A673 (cell line): ENCODE data around the gene LENG1. TPM values are rescaled to one million over a fixed set of nuclear protein-coding genes. Genes with fewer than 3 reads are reported as not detected.

ENCODE experiments used
- BruUV-seq: library from RNA; stranded (reverse); fragments of 400-500 nt; replicated peaks from 2 replicates; lab custom pipeline; 2021; lab: Mats Ljungman, UMichigan
- CTCF ChIA-PET: fragments of 300-600 bp; sonication (Branson Sonifier 250); formaldehyde crosslinking; loops from one replicate; lab custom pipeline; 2022; ENCODE audit warnings: antibody characterized with exemption; lab: Charles Lee
- POLR2A ChIA-PET: fragments of 300-600 bp; sonication (Branson Sonifier 250); formaldehyde crosslinking; loops from one replicate; lab custom pipeline; 2022; ENCODE audit warnings: antibody characterized with exemption; ENCODE audit not compliant: low non-redundant PET; lab: Charles Lee
- DNase-seq: peaks from one replicate; pipeline ENCODE4 v3.0.0-alpha.2; 2015; ENCODE audit warnings: low spot score
- H3K27ac ChIP-seq: fragments of 200-600 bp; sonication (generic); 2 replicates; pipeline ENCODE4 v1.5.1; 2016; ENCODE audit warnings: mixed run types, low read depth, mild to moderate bottlenecking, mixed read lengths, antibody characterized with exemption, low read length; ENCODE audit not compliant: poor library complexity, severe bottlenecking
- H3K27me3 ChIP-seq: fragments of 200-600 bp; sonication (generic); replicated peaks from 2 replicates; pipeline ENCODE4 v1.6.1; 2017; ENCODE audit warnings: mixed run types, low read depth, mild to moderate bottlenecking, mixed read lengths, antibody characterized with exemption, low read length; ENCODE audit not compliant: insufficient read depth, poor library complexity
- H3K36me3 ChIP-seq: fragments of 200-600 bp; sonication (generic); 2 replicates; pipeline ENCODE4 v1.6.1; 2016; ENCODE audit warnings: mixed run types, mild to moderate bottlenecking, mixed read lengths, antibody characterized with exemption, low read length; ENCODE audit not compliant: insufficient read depth, poor library complexity, severe bottlenecking
- H3K4me1 ChIP-seq: fragments of 200-600 bp; sonication (generic); 2 replicates; pipeline ENCODE4 v1.6.1; 2017; ENCODE audit warnings: mixed run types, mild to moderate bottlenecking, mixed read lengths, antibody characterized with exemption, low read length; ENCODE audit not compliant: insufficient read depth, poor library complexity, severe bottlenecking
- H3K4me3 ChIP-seq: fragments of 200-600 bp; sonication (generic); 2 replicates; pipeline ENCODE4 v1.5.1; 2016; ENCODE audit warnings: low read depth, mixed run types, mild to moderate bottlenecking, mixed read lengths, low read length; ENCODE audit not compliant: poor library complexity, severe bottlenecking
- H3K9me3 ChIP-seq: fragments of 200-600 bp; sonication (generic); 2 replicates; pipeline ENCODE4 v1.6.1; 2016; ENCODE audit warnings: mixed run types, low read depth, mild to moderate bottlenecking, mixed read lengths, antibody characterized with exemption, low read length; ENCODE audit not compliant: poor library complexity, severe bottlenecking
- CTCF ChIP-seq: fragments of 300-800, 200-600 bp; sonication (generic); conservative IDR thresholded peaks from 2 replicates; pipeline ENCODE4 v1.5.1; 2017; ENCODE audit warnings: low read depth, mild to moderate bottlenecking, antibody characterized with exemption, low read length, moderate library complexity, mixed read lengths
- EZH2 ChIP-seq: fragments of 200-600 bp; sonication (generic); IDR thresholded peaks from 2 replicates; pipeline ENCODE4 v1.6.1; 2017; ENCODE audit warnings: borderline replicate concordance, low read depth, mild to moderate bottlenecking, mixed read lengths, antibody characterized with exemption, low read length; ENCODE audit not compliant: poor library complexity, severe bottlenecking
- intact Hi-C: fragments of 100-400 bp; cut with micrococcal nuclease; formaldehyde crosslinking; loops from one replicate; pipeline ENCODE4 v1.10.0; 2022; ENCODE audit not compliant: unreplicated experiment
- total RNA-seq: library from RNA; stranded (reverse); gene quantifications from 2 replicates; pipeline ENCODE4 v1.2.3, GENCODE V29; 2021

LENG1 gene
- total RNA-seq, 1 experiment from 2014 or later = 9.7 TPM

- POLR2A ChIA-PET = no interaction called here
- Histone ChIP-seq H3K4me1 (peaks cover 6% of the 10 kb centered on the region), H3K27me3 (no peaks in the 10 kb centered on the region), H3K9me3 (no peaks in the 10 kb centered on the region), H3K36me3 (peaks cover 65% of the 10 kb centered on the region), H3K27ac (no peak overlapping the region), H3K4me3 (no peak overlapping the region)
- CTCF ChIA-PET = no interaction called here
- BruUV-seq = no TSS peak
- no peak for DNase-seq
- TF ChIP-seq CTCF = no peak
- no peak for TF ChIP-seq EZH2
- intact Hi-C loops = no loop called here
These were observed 3.0 kb downstream of the LENG1 start for GRCh38 chr19:54156490-54156889.

GRCh38 chr19:54155694-54156093, 3.8 kb downstream of the LENG1 start:
- no peak overlapping the region for H3K4me3 ChIP-seq
- peaks cover 69% of the 10 kb centered on the region for H3K36me3 ChIP-seq
- ChIA-PET POLR2A (no interaction called here), CTCF (no interaction called here)
- BruUV-seq = no TSS peak
- no peak overlapping the region for H3K27ac ChIP-seq
- intact Hi-C loops = no loop called here
- H3K9me3 ChIP-seq = no peaks in the 10 kb centered on the region
- H3K27me3 ChIP-seq = no peaks in the 10 kb centered on the region
- TF ChIP-seq EZH2 = no peak
- no peak for DNase-seq
- H3K4me1 ChIP-seq = peaks cover 6% of the 10 kb centered on the region

GRCh38 chr19:54154603-54155345, 4.7 kb downstream of the LENG1 start:
- no peaks in the 10 kb centered on the region for H3K9me3 ChIP-seq
- H3K4me1 ChIP-seq = peaks cover 6% of the 10 kb centered on the region
- POLR2A ChIA-PET = no interaction called here
- no peak overlapping the region for H3K4me3 ChIP-seq
- peaks cover 76% of the 10 kb centered on the region for H3K36me3 ChIP-seq
- DNase-seq = no peak
- no TSS peak for BruUV-seq
- peak overlapping the region; percentile 28 for H3K27ac ChIP-seq
- H3K27me3 ChIP-seq = no peaks in the 10 kb centered on the region
- intact Hi-C loops = no loop called here
- CTCF ChIA-PET = no interaction called here
- TF ChIP-seq CTCF = no peak
- TF ChIP-seq EZH2 = no peak

- H3K4me3 ChIP-seq = no peak overlapping the region
- TF ChIP-seq EZH2 (no peak), CTCF (no peak)
- ChIA-PET POLR2A (no interaction called here), CTCF (no interaction called here)
- H3K36me3 ChIP-seq = peaks cover 86% of the 10 kb centered on the region
- no peak overlapping the region for H3K27ac ChIP-seq
- no peaks in the 10 kb centered on the region for H3K9me3 ChIP-seq
- BruUV-seq = no TSS peak
- intact Hi-C loops = no loop called here
- H3K27me3 ChIP-seq = no peaks in the 10 kb centered on the region
- no peak for DNase-seq
- H3K4me1 ChIP-seq = peaks cover 5% of the 10 kb centered on the region
These were observed 5.7 kb downstream of the LENG1 start for GRCh38 chr19:54153731-54154326.
